Subcutaneous abdominal adipose tissue (tissue), 5 donors: ENCODE measurements around the gene RSPH1.
A peak's percentile ranks its signal among the peaks of the same experiment; 100 is the strongest.

ENCODE experiments used
- H3K27ac ChIP-seq: one replicate; pipeline ENCODE4 v1.7.0; 2013; ENCODE audit warnings: low read depth, mild to moderate bottlenecking, inconsistent platforms, low read length, moderate library complexity
- H3K27me3 ChIP-seq, 5 donors: one replicate each; pipeline ENCODE4 v1.7.0; 2013; ENCODE audit warnings: low read length in 5 of 5, inconsistent platforms in 1 of 5; ENCODE audit not compliant: control insufficient read depth in 5 of 5, insufficient read depth in 4 of 5
- H3K36me3 ChIP-seq, 5 donors: one replicate each; pipeline ENCODE4 v1.7.0; 2013; ENCODE audit warnings: low read length in 5 of 5; ENCODE audit not compliant: control insufficient read depth in 5 of 5, insufficient read depth in 5 of 5
- H3K4me1 ChIP-seq, 5 donors: one replicate each; pipeline ENCODE4 v1.7.0; 2013; ENCODE audit warnings: low read length in 5 of 5, mild to moderate bottlenecking in 3 of 5, moderate library complexity in 1 of 5; ENCODE audit not compliant: control insufficient read depth in 5 of 5, insufficient read depth in 5 of 5
- H3K4me3 ChIP-seq, 5 donors: one replicate each; pipeline ENCODE4 v1.7.0; 2013; ENCODE audit warnings: low read length in 5 of 5, low read depth in 1 of 5
- H3K9ac ChIP-seq, 5 donors: one replicate each; pipeline ENCODE4 v1.7.0; 2013; ENCODE audit warnings: low read length in 5 of 5, mild to moderate bottlenecking in 4 of 5, moderate library complexity in 3 of 5
- H3K9me3 ChIP-seq, 5 donors: one replicate each; pipeline ENCODE4 v1.7.0; 2013; ENCODE audit warnings: low read length in 5 of 5; ENCODE audit not compliant: control insufficient read depth in 5 of 5
- donor health status: healthy.
- donor health status: healthy.
- donor health status: healthy.
- donor health status: healthy.
- donor health status: healthy.

Gene RSPH1

DNA sequence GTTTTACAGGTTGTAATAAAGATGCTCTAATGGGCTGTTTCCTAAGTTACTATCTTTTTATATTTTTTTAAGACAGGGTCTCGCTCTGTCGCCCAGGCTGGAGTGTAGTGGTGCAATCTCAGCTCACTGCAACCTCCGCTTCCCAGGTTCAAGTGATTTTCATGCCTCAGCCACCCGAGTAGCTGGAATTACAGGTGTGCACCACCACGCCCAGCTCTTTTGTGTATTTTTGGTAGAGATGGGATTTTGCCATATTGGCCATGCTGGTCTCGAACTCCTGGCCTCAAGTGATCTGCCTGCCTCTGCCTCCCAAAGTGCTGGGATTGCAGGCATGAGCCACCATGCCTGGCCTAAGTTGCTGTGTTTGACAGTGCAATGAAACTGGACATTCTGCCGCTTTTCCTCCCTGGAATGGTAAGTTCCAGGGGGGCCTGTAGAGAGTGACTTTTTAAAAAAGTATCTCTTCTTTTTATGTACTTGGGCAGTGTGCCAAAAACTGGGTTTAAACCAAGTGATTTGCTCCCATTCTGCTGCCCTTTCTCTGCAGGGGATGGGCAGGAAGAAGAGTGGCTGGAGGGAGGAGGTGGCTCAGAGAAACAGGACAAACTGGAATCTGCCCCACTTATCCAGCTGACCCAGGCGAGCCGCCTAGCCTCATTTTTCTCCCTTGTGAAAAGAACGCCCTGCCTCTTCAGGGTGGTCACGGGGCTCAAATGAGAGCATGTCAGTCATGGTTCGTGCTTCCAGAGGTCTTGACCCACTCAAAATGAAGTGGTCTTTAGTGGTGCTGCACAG is 19.9 kb upstream of the RSPH1 start:
- Histone ChIP-seq H3K27ac (no peak overlapping the region), H3K9me3 (no peaks in the 10 kb centered on the region), H3K4me1 (peaks cover 3 to 19% (median 16%) of the 10 kb centered on the region in 5 donors), H3K36me3 (peaks cover 0 to 23% (median 7%) of the 10 kb centered on the region in 5 donors), H3K9ac (no peak overlapping the region), H3K4me3 (no peak overlapping the region), H3K27me3 (no peaks in the 10 kb centered on the region)

GRCh38 chr21:42514883-42515228 is 18.8 kb upstream of the RSPH1 start:
- H3K9me3 ChIP-seq: no peaks in the 10 kb centered on the region
- peak overlapping the region in 4 of 5 donors; percentile 71 to 81 (median 72) for H3K9ac ChIP-seq
- peaks cover 0 to 17% (median 7%) of the 10 kb centered on the region in 5 donors for H3K36me3 ChIP-seq
- H3K27ac ChIP-seq: no peak overlapping the region
- H3K27me3 ChIP-seq: no peaks in the 10 kb centered on the region
- peak overlapping the region; percentile 11 to 83 (median 79) for H3K4me3 ChIP-seq
- H3K4me1 ChIP-seq: peaks cover 3 to 19% (median 16%) of the 10 kb centered on the region in 5 donors

DNA sequence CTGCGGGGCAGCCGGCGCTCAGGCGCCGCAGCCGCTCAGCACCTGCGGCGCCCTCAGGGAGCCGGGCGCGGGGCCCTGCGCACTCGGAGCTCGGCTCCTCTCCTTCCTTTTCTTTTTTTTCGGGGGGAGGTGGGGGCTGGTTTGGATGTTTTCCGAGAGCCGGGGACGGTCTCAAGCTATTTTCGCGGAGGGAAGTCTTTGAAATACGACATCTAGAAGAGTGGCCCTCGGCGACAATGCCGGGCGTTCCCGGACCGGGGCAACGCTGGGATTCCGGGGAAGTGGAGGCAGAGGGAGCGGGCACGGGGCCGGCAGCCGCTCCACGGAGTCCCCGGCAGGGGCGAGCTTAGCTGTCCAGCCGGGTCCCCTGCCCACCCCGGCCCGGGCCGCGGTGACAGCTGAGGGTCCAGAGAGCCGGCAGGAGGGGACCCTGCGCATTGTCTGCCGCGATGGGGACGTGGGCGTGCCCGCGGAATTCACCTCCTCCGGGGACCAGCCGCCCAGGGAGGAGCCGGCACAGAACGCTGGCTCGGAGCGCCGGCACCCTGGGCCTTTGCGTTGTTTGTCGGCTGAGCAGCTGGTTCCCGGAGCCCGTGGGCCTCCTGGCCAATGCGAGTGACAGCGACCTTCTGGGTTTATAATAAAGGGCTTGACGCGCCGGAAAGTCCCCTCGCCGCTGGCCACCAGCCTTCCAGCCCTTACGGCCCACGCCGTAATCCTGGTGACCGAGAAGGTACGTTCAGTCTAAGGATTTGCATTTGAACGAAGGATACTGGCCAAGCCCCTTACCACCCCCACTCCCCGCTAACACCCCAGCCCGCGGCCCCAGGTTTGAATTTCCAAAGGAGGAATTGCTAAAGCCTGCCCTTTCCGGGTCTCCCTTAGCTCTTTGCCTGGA is 18.2 kb upstream of the RSPH1 start:
- Histone ChIP-seq H3K9me3 (no peaks in the 10 kb centered on the region), H3K27ac (no peak overlapping the region), H3K36me3 (peaks cover 0 to 14% (median 7%) of the 10 kb centered on the region in 5 donors), H3K27me3 (no peaks in the 10 kb centered on the region), H3K4me3 (peak overlapping the region; percentile 44 to 83 (median 79)), H3K4me1 (peaks cover 3 to 19% (median 16%) of the 10 kb centered on the region in 5 donors), H3K9ac (peak overlapping the region in 4 of 5 donors; percentile 71 to 81 (median 72))

- Histone ChIP-seq H3K9ac (peak within 1 kb of the TSS in 4 of 5 donors; percentile 71 to 81 (median 72)), H3K27ac (no peak within 1 kb of the TSS), H3K9me3 (no peaks in the 10 kb centered on the region), H3K27me3 (no peaks in the 10 kb centered on the region), H3K36me3 (peaks cover 0 to 5% (median 2%) of the 10 kb centered on the region in 5 donors), H3K4me3 (peak within 1 kb of the TSS; percentile 44 to 83 (median 79)), H3K4me1 (peaks cover 3 to 19% (median 16%) of the 10 kb centered on the region in 5 donors)
These were observed 17.3 kb upstream of the RSPH1 start, which contains the start of gene SLC37A1 for GRCh38 chr21:42513151-42513984. TSS of gene SLC37A1 (plus strand) at chr21:42513852. CDS start at chr21:42518455, 4,603 bp downstream.

- Histone ChIP-seq H3K4me1 (peaks cover 3 to 19% (median 16%) of the 10 kb centered on the region in 5 donors), H3K9ac (no peak overlapping the region), H3K36me3 (no peaks in the 10 kb centered on the region), H3K27ac (no peak overlapping the region), H3K4me3 (no peak overlapping the region), H3K27me3 (no peaks in the 10 kb centered on the region), H3K9me3 (no peaks in the 10 kb centered on the region)
These were observed 16.5 kb upstream of the RSPH1 start for GRCh38 chr21:42512346-42513034.

DNA sequence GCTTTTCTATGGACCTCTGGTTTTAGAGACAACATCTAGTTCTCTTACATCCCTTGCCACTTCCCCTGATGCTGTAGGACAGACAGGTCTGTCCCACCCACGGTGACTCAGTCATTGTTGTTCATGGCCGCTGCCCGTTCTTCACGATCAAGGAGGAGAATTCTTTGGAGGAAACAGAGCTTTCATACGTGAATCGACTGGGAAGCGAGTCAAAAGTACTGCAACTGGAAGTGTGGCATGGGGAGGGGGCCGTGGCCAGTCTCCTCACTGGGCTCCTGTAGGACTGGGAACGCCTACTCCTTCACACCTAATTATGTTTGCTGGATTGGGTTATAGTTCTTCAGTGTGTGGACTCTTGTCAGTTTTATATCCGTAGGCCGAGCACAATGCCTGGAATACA is 13.2 kb upstream of the RSPH1 start:
- no peak overlapping the region for H3K27ac ChIP-seq
- no peak overlapping the region for H3K9ac ChIP-seq
- no peaks in the 10 kb centered on the region for H3K9me3 ChIP-seq
- peaks cover 0 to 8% (median 5%) of the 10 kb centered on the region in 5 donors for H3K4me1 ChIP-seq
- no peak overlapping the region for H3K4me3 ChIP-seq
- no peaks in the 10 kb centered on the region for H3K36me3 ChIP-seq
- H3K27me3 ChIP-seq: no peaks in the 10 kb centered on the region

GRCh38 chr21:42508371-42508770 is 12.3 kb upstream of the RSPH1 start:
- no peaks in the 10 kb centered on the region for H3K9me3 ChIP-seq

GRCh38 chr21:42507418-42507817 is 11.4 kb upstream of the RSPH1 start:
- H3K9ac ChIP-seq: no peak overlapping the region
- no peaks in the 10 kb centered on the region for H3K36me3 ChIP-seq
- H3K27me3 ChIP-seq: no peaks in the 10 kb centered on the region
- no peak overlapping the region for H3K27ac ChIP-seq
- H3K4me1 ChIP-seq: no peaks in the 10 kb centered on the region
- no peak overlapping the region for H3K4me3 ChIP-seq
- H3K9me3 ChIP-seq: no peaks in the 10 kb centered on the region

More at GRCh38 chr21:42508371-42508770, 12.3 kb upstream of the RSPH1 start:
- H3K27ac ChIP-seq: no peak overlapping the region
- H3K4me3 ChIP-seq: no peak overlapping the region
- peaks cover 0 to 5% (median 4%) of the 10 kb centered on the region in 5 donors for H3K4me1 ChIP-seq
- H3K27me3 ChIP-seq: no peaks in the 10 kb centered on the region
- no peak overlapping the region for H3K9ac ChIP-seq
- H3K36me3 ChIP-seq: no peaks in the 10 kb centered on the region

DNA sequence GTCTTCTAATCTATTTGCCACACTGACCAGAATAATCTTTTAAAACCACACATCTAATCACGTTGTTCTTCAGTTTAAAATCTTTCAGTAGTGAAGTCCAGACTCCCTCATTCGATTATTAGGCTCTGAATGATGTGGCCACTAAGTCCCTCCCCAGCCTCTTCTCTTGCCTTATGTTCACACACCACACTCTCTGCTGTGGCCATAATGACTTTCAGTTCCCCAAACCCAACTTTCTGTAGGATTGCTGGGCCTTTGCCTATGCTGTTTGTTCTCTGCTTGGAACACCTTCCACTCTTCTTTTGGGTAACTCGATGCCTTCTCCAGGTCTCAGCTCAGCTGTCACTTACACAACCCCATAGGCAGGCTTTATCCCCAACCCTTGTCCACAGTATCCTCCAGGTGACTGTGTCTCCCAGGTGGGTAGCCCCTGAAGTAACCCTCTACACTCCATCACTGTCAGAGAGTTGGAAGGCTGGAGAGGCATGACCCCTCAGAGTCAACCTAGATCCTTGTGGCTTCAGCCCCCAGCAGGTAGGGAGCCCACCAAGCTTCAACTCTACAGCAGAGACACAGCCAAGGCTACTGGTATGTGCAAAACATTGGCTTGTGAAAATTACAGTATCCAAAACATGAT is 9.2 kb upstream of the RSPH1 start:
- no peak overlapping the region for H3K27ac ChIP-seq
- H3K4me1 ChIP-seq: no peaks in the 10 kb centered on the region
- no peak overlapping the region for H3K9ac ChIP-seq
- no peaks in the 10 kb centered on the region for H3K9me3 ChIP-seq
- H3K4me3 ChIP-seq: no peak overlapping the region
- no peaks in the 10 kb centered on the region for H3K27me3 ChIP-seq
- no peaks in the 10 kb centered on the region for H3K36me3 ChIP-seq
